DLD1 (cell line): Measurements from ENCODE around the gene ZBTB7C.

Experiments
- in situ Hi-C: cut with HindIII; loops from 2 replicates; pipeline ENCODE4 v1.10.0; 2017; ENCODE audit warnings: low sequenced_read_pairs

Gene ZBTB7C

DNA sequence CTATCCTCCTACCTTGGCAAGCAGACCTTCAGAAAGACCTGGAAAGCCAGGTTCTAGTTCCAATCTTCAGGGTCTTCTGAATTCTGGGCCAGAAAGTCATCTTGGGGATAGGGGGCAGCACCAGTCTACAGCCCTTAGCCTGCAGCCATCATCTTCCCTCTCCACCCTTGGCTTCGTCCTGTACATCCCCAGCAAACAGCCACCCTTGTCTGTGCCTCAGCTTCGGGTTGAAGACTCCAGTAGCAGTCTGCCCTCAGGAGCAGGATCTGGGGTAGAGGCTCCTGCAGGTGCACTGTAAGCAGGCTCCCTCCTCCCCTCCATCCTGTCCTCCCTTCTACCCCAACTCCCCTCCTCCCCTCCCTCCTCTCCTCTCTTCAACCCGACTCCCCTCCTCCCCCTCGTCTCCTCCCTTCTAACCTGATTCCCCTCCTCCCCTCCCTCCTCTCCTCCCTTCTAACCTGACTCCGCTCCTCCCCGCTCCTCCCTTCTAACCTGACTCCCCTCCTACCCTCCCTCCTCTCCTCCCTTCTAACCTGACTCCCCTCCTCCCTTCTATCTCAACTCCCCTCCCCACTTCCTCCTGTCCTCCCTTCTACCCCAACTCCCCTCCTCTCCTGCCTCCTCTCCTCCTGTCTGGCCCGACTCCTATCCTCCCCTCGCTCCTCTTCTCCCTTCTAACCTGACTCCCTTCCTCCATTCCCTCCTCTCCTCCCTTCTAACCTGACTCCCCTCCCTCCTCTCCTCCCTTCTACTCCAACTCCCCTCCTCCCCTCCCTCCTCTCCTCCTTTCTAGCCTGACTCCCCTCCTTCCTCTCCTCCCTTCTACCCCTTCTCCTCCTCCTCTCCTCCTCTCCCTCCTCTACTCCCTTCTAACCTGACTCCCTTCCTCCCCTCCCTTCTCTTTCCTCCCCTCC, 388.6 kb downstream of the ZBTB7C start:
- in situ Hi-C loops, result no loop called here

DNA sequence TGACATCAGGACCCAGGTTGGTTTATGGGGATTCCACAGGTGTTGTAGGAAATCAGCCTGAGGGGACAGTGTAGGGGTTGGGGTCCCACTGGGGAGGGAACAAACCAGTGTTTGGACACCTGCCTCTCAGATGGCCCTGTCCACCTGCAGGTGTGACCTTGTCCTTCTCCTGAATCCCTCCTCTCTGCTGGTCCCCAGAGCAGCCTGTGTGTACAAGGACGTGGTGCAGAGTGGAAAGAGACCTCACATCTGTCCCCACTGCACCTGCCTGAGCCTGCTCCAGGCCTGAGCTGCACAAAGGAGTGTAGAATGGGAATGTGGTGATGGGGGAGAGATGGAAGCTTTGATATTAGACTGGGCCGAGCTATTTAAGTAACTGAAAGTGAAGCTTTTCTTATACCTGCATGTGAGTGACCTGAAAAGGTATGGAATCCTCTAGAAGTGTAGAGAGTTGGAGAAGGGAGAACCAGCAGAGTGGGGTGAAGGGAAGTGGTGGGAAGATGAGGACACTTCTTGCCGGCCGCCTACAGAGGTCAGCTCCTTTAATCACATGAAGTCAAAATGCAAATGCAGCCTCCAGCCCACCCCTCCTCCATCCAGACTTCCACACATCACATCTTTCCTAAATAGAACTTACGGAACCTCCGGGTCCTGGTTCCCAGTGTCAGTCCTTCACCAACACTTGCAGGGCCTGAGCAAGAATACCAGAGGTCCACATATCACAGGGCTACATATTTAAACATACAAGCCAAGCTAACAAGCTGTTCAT, 389.4 kb downstream of the ZBTB7C start:
- in situ Hi-C loops, result no loop called here

DNA sequence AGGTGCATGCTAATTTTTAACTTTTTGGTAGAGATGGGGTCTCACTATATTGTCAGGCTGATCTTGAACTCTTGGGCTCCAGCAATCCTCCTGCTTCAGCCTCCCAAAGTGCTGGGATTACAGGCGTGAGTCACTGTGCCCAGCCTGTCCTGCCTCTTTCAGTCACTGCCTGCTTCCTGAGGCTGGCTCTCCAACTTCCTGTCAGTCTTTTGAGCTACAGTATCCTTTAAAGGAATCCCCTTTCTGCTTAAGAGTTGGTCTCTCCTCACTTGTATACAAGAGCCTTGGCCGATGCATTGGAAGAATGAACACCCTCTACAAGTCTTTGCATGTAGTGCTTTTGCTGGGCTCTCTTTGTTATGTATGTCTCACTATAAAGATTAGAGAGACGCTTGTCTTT, 390.3 kb downstream of the ZBTB7C start:
- in situ Hi-C loops, result no loop called here

DNA sequence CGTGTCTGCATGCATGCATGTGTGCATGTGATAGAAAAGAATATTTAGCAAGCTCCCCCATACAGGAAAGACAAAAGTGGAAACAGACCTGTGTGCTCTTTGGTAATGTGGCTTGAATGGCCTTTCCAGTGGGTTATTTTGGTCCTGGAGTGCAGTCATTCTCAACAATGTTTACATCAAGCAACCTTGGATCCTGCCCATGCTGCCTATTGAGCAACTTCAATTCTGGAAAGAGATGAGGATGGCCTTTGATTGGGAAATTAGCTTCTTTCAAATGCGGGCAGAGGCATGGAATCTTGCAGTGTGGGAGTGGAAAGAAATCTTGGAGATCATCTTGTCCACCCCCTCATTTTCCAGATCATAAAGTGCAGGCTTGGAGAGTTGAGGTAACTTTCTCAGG, 391.5 kb downstream of the ZBTB7C start:
- in situ Hi-C loops, result no loop called here

DNA sequence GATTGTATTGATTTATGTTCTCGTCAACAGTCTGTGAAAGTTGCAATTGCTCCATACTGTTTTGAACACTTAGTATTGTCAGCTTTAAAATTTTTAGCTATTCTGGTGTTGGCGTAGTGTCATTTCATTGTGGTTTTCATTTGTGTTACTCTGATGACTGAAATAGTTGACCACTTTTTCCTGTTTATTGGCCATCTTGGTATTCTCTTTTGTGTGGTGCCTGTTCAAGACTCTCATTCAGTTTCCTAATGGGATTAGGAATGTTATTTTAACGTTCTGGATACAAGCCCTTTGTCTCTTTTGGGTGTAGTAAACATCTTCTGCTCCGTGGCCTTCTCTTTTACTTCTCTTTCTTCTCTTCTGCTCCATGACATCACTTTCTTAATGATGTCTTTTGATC, 396.0 kb downstream of the ZBTB7C start:
- in situ Hi-C loops, result no loop called here

DNA sequence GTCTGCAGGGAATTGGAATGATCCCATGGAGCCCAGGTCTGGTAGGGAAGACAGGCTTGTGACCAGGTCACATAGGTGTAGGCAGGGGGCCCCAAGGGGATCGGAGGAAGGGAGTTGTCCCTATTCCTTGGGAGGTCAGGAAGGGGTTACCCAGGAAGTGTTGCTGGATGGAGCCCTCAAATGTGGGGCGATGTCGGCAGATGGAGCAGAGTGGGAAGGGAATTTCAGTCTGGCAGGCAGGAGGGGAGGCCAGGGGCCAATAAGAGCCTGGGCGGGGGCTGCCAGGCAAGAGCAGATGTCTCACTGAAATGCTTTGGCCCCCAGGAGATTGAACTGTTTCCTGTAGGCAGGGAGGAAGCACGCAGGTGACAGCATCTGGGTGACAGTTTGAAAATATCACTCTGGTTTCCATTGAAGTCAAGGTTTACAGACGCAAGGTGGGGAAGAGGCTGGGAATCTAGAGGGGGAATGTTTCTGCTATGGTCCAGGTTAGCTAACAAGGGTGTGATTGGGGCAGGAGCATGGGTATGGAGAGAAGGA, 397.2 kb downstream of the ZBTB7C start:
- in situ Hi-C loops, result no loop called here

DNA sequence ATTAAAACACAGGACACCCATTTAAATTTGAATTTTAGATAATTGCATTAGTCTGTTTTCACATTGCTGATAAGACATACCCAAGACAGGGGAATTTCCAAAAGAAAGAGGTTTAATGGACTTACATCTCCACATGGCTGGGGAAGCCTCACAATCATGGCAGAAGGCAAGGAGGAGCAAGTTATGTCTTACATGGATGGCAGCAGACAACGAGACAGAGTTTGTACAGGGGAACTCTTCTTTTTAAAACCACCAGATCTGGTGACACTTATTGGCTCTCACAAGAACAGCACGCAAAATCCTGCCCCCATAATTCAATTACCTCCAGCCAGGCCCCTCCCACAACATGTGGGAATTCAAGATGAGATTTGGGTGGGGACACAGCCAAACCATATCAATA, 398.9 kb downstream of the ZBTB7C start:
- in situ Hi-C loops, result no loop called here

DNA sequence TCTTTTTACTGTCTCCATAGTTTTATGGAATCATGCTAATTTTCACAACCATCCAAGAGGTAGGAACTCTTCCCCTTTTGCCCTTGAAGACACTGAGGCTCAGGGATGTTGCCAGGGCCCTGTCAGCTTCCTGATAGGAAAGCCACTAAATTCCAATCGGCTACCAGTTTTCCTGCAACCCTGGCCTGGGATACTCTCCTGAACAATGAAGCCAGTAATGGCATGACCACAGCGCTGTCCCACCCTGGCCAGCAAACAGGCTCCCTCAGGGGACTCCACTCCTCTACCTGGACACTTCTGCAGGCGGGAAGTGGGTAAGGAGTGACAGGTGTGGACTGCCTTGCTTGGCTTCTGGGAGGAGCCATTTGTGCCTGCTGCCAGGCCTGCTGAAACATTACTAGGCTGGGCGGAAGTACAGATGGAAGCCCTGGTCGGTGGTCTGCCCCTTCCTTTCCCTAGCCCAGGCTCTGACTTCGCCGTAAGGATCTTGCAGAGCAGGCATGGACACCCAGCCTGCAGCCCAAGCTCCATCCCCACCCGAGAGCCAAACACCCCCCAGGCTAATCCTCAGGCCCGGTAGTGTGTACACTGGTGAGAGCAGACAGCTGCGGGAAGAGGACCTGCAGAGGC, 400.0 kb downstream of the ZBTB7C start:
- in situ Hi-C loops, result no loop called here

DNA sequence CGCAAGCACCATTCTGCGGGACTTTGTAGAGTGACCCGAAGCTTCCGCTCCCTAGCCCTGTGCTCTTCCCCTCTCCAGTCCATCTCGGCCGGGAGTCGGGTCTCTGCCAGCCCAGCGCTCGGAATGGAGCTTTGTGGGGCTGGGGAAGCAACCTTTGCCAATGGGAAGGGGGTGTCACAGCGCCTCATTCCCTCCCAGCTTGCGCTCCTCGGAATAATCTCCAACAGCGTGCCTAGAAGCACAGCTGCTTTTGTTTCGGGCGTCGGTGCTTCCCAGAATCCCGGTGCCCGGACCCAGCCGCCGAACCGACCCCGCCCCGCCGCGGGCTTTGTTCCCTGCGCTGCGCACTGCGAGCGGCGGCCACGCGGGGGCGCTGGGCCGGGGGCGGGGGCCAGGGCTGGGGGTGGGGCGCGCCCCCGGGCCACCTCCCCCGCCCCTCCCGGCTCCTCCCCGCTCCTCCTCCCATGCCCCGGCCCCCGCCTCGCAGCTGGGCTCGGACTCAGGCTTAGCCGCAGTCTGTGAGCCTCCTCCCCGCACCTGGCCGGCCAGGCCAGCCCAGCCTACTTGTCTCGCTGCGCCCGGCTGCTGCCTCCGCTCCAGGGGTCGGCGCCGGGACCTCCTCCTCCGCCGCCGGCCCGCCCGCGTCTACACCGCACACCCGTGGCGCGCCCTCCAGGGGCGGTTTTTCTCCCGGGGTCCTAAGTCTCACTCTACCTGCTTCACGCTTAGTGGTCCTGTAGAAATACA, 401.1 kb downstream of the ZBTB7C start:
- in situ Hi-C loops, result no loop called here

DNA sequence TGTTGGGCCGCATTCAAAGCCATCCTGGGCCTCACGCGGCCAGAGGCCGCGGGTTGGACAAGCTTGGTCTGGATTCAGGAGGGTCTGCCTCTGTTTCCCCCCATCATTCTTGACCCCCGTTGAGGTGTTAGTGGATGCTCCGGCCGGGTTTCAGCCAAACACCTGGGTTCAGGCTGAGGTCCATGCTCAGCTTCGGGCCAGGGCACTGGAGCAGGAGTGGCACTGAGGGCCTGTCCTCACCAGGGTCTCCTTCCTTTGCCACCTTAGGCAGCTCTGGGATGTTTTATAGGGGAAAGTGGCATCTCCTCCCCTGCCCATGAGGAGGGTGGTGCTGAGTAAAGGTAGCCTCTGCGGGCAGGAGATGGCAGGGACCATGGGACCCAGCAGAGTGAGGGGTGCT, 401.8 kb downstream of the ZBTB7C start:
- in situ Hi-C loops, result no loop called here

DNA sequence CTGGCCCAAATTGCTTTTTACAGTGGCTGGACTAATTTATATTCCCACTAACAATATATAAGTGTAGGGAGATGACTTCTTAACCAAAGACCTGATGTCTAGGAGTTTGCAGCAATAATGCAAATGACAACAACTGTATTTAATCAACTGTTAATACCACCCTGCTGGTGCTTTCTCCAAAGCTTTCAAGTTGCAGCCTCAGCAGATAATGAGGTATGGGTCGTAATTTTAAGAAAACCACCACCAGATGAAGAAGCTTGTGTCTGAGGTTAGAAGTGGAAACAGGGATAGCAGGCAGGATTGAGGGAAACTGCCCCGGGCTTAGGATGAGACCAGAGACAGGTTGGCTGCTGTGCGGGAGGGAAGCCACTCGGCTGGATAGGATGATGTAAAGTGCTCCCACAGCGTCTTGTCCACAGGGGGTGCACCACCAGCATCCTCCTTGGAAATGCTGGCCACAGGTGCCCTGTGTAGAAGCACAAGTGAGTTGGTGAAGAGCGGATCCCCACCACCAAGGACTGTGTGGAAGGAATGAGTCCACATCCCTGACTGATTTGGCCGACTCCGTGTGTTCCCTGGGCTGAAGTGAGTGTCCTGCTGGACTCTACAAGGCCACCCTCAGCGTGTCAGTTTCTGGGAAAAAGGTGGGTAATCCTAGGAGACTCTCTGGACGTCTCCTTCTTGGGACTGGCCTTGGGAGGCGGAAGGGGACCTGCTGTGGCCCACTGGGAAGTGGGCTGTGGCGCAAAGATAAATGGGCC, 402.6 kb downstream of the ZBTB7C start:
- in situ Hi-C loops, result no loop called here

DNA sequence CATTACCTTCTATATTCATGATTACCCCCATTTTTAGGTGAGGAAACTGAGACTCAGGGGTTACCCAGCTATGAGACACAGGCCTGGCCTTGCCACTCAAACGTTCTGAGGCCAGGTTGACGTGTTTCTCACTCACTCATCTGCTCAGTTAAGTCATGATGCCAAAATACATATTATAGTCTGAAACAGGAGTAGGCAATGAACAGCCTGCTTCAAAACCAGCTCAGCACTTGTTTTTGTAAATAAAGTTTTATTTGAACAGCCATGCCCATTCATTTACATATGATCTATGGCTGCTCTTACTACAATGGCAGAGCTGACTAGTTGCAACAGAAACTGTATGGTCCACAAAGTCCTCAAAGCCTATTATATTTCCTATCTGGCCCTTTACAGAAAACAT, 404.6 kb downstream of the ZBTB7C start:
- in situ Hi-C loops, result no loop called here

DNA sequence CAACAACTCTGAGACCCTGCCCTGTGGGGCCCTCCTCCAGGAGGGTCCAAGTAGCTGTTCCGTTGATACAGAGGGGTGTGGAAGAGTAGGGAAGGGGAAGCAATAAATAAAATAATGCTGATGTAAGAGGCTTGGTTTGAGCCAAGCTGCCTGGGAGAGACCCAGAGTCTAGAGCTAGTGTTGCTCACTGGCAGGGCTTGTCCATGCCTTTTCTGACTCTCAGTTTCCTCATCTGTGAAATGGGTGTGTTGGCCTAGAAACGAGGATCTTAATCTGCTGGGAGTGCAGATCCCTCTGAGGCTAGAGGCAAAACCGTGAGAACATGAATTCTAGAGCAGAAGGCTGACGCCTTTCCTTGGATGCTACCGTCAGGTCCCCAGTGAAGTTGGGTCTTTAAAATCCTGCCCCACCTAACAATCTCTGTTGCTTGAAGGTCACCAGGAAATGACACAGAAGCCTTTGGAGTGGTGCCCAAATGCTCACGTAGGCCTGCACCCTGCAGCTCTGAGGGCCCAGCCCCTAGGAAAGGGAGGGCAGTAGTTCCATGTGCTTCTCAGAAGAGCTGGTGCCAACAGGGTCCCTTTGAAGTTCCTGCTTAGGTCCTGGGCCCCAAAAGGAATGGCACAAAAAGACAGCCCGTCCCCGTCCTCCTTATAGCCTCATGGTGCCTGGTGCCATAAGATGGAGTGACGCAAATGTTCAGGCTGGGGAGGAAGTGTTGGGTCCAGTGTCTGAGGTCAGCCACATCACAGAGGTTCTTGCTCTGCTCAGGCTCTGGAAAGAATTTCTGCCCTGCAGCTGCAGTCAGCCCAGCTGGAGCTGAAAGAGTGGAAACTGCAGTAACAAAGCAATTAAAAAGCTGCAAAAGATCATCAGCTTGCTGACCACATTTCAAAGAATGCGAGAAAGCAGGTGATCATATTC, 405.5 kb downstream of the ZBTB7C start:
- in situ Hi-C loops, result no loop called here

DNA sequence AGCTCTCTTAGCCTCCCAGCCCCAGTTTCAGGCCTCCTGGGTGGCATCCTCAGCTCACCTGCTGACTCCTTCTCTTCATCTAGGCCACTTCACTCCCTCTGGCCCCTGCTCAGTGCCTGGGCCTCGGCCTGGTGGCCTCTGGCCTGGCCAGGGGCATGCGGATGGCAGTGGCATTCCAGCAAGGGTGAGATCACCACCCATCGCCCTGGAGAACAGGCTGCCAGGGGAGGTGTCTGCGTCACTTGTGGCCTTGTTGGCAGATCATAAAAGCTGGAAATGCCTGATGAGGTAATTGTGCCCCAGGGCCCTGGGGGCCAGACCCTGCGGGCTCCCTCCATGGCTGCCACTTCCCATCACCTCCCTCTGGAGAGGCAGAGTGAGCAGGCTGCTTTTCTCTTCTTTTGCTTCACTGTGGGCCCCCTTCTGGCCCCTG, 406.2 kb downstream of the ZBTB7C start:
- in situ Hi-C loops, result no loop called here

DNA sequence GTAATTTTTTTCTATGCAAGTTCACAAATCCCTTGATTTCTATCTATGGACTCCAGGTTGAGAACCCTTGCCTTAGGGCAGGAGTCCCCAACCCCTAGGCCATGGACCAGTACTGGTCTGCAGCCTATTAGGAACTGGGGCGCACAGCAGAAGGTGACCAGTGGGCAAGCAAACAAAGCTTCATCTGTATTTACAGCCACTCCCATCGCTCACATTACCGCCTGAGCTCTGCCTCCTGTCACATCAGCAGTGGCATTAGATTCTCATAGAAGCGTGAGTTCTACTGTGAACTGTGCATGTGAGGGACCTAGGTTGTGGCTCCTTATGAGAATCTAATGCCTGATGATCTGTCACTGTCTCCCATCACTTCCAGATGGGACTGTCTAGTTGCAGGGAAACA, 408.5 kb downstream of the ZBTB7C start:
- in situ Hi-C loops, result no loop called here

DNA sequence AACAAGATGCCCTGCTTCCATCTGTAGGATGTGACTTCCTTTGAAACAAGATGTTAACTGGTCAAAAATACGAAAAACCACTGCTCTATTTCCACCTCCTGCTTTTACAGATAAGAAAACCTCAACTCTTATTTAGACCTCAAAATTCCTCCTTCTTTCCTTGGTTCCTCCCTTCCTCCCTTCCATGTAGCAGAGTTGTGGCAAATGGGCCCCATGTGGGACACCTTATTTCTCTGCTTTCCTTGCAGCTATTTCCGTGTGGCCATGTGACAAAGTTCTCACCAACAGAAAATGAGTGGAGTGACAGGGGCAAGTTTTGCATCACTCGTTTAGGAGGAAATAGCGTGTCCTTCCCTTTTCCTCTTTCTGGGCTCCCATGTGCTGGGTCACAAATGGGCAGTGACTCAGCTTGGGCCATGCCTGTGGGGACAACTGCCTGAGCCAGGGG, 409.4 kb downstream of the ZBTB7C start:
- in situ Hi-C loops, result no loop called here

DNA sequence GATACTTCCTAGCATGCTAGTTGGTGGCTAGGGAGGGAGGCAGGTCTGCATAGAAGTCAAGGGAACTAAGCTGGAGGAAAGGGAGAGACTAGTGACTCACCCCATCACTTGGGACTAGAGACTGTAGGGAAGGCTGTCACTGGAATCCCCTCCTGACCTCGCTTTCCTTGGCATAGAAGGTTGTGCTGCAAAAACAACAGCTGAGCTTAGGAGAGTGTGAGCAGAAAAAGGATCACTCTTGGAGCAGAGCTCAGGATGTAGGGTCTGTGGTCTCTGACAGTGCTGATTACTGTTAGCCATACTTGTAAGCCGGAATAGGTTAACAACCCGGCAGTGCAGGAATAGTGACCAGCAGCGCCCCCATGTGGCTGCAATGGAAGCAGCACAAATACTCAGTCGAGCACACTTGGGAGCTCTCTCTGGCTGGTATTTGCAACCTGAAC, 411.8 kb downstream of the ZBTB7C start:
- in situ Hi-C loops, result no loop called here

DNA sequence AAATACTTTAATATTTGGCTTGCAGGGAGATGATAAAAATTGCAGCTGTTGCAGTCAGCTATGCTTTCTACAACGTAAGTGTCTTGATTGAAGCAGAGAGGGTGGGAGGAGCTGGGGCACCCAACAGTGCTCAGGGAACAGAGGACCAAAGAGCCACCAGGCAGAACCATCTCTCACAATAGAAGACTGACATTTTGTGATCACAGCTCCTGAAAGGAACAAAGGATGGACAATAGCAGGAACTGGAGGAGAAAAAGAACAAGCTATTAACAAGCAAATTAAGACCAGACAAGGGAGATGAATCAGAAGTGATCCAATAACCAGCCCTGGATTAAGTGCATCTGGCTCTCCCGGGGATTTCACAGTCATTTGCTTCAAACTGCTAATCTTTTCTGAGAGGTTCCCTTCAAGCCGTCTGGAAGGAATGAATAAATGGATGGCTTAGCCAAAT, 413.1 kb downstream of the ZBTB7C start:
- in situ Hi-C loops, result no loop called here

DNA sequence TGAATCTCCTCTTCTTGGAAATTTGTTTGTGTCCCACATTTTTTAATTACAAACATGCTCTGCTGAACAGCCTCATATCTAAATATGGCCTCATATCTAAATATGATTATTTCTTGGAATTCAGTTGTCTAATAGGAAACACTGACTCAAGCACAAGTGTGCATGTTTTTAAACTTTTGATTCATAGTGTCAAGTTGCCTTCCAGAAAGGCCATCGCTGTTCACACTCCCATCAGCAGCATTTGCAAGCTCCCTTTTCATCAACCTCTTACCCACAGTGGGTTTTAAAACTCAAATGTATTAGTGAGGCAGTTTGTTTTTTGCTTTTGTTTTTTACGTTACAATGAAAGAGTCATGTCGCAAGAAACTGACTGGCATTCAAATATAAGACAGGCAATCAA, 413.5 kb downstream of the ZBTB7C start:
- in situ Hi-C loops, result no loop called here
